CD4-positive, alpha-beta T cell treated with Interleukin-10 for 1 hour (primary cell): ENCODE results near the gene CDC42SE2.
A peak's percentile ranks its signal among the peaks of the same experiment; 100 is the strongest.

Experiments used
- DNase-seq: peaks from one replicate; pipeline ENCODE4 v3.0.0-alpha.2; 2020

The CDC42SE2 gene

GRCh38 chr5:131279204-131279603 is 15.4 kb downstream of the CDC42SE2 start:
- DNase-seq, result no peak

GRCh38 chr5:131280417-131280816 is 16.6 kb downstream of the CDC42SE2 start:
- DNase-seq, result no peak

GRCh38 chr5:131281133-131281867 is 17.4 kb downstream of the CDC42SE2 start:
- peak; percentile 88 for DNase-seq

- no peak for DNase-seq
Measured at GRCh38 chr5:131281868-131282234, 18.0 kb downstream of the CDC42SE2 start.

- DNase-seq, result no peak
Measured at GRCh38 chr5:131282235-131282634, 18.4 kb downstream of the CDC42SE2 start.

GRCh38 chr5:131285703-131286399 is 22.0 kb downstream of the CDC42SE2 start:
- no peak for DNase-seq

- no peak for DNase-seq
Measured at GRCh38 chr5:131286400-131286715, 22.5 kb downstream of the CDC42SE2 start.

- DNase-seq, result no peak
Measured at GRCh38 chr5:131288328-131288727, 24.5 kb downstream of the CDC42SE2 start.

- DNase-seq, result no peak
Measured at GRCh38 chr5:131289738-131290137, 25.9 kb downstream of the CDC42SE2 start.

GRCh38 chr5:131296213-131296672 is 32.4 kb downstream of the CDC42SE2 start:
- DNase-seq, result peak; percentile 59

GRCh38 chr5:131297886-131298285 is 34.0 kb downstream of the CDC42SE2 start:
- DNase-seq, result no peak

GRCh38 chr5:131299465-131299864 is 35.6 kb downstream of the CDC42SE2 start:
- no peak for DNase-seq

GRCh38 chr5:131302506-131302905 is 38.7 kb downstream of the CDC42SE2 start:
- DNase-seq, result no peak

- DNase-seq, result no peak
Measured at GRCh38 chr5:131303537-131303936, 39.7 kb downstream of the CDC42SE2 start.

- DNase-seq, result no peak
Measured at GRCh38 chr5:131304414-131304813, 40.6 kb downstream of the CDC42SE2 start.

GRCh38 chr5:131305138-131305689 is 41.4 kb downstream of the CDC42SE2 start:
- peak; percentile 40 for DNase-seq

- no peak for DNase-seq
Measured at GRCh38 chr5:131305906-131306305, 42.1 kb downstream of the CDC42SE2 start.

GRCh38 chr5:131312235-131312772 is 48.5 kb downstream of the CDC42SE2 start:
- DNase-seq, result peak; percentile 72

GRCh38 chr5:131316026-131316425 is 52.2 kb downstream of the CDC42SE2 start:
- DNase-seq, result no peak

GRCh38 chr5:131316822-131317221 is 53.0 kb downstream of the CDC42SE2 start:
- DNase-seq, result no peak

- no peak for DNase-seq
Measured at GRCh38 chr5:131318455-131318854, 54.6 kb downstream of the CDC42SE2 start.

GRCh38 chr5:131321066-131321465 is 57.2 kb downstream of the CDC42SE2 start:
- DNase-seq, result no peak

- DNase-seq, result no peak
Measured at GRCh38 chr5:131322926-131323325, 59.1 kb downstream of the CDC42SE2 start.

- no peak for DNase-seq
Measured at GRCh38 chr5:131323378-131323777, 59.5 kb downstream of the CDC42SE2 start.
